ENCODE data around the gene SLC35E2B. TPM values are rescaled to one million over a fixed set of nuclear protein-coding genes. Genes with fewer than 3 reads are reported as not detected.

Gene SLC35E2B
- total RNA-seq, 2 donors from 2014 or later: 18.4 to 22.1 TPM

DNA sequence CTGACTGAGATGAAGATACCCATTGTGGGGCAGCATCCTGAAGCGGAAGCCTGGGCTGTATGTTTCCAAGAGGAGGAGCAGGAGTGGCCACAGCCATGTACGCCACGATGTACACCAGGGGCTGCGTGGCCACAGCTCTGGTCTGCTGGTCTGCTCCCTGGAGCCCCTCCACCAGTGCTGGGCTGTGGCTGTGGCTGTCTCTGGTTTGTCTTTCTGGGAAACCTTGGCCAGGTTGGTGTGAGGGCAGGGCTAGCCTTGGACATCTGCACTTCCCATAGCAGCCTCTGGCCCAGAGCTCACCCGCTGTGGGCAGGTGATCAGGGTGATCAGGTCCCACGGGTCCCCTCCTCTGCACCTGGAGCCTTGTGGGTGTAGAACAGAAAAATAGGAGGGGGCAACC lies 74.7 kb downstream of the SLC35E2B start:
- Histone ChIP-seq H3K36me3 (no peaks in the 10 kb centered on the region), H3K4me3 (no peak overlapping the region), H3K27me3 (no peaks in the 10 kb centered on the region), H3K9me3 (no peaks in the 10 kb centered on the region), H3K27ac (no peak overlapping the region), H3K4me1 (peaks cover 0 to 52% of the 10 kb centered on the region in 2 donors)
- no peak for DNase-seq (ENCODE audit: low spot score)
- TF ChIP-seq, protein P1, sequence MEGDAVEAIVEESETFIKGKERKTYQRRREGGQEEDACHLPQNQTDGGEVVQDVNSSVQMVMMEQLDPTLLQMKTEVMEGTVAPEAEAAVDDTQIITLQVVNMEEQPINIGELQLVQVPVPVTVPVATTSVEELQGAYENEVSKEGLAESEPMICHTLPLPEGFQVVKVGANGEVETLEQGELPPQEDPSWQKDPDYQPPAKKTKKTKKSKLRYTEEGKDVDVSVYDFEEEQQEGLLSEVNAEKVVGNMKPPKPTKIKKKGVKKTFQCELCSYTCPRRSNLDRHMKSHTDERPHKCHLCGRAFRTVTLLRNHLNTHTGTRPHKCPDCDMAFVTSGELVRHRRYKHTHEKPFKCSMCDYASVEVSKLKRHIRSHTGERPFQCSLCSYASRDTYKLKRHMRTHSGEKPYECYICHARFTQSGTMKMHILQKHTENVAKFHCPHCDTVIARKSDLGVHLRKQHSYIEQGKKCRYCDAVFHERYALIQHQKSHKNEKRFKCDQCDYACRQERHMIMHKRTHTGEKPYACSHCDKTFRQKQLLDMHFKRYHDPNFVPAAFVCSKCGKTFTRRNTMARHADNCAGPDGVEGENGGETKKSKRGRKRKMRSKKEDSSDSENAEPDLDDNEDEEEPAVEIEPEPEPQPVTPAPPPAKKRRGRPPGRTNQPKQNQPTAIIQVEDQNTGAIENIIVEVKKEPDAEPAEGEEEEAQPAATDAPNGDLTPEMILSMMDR (IDR thresholded peaks at IDR 0.05): no peak

DNA sequence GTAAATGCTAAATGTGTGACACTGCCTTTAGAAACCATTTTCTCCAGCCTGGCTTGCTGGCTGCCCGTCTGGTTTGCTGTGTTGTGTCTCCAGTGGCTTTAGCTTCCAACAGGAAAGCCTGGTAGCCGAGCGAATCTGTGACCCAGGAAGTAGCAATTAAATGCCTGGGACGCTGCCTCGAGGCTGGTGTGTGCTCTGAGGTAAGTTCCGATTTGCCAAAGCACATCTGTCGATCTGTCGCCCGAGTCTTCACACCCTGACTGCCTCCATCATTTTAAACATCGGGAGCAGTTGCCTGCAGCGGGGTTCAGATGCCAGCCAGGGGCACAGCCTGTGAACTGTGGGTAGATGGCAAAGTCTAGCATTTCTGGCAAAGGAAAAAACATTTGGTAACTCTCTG lies 75.1 kb downstream of the SLC35E2B start:
- peaks cover 0 to 52% of the 10 kb centered on the region in 2 donors for H3K4me1 ChIP-seq
- TF ChIP-seq, protein P1 (IDR thresholded peaks at IDR 0.05): no peak
- no peak overlapping the region for H3K27ac ChIP-seq
- no peak overlapping the region for H3K4me3 ChIP-seq
- no peaks in the 10 kb centered on the region for H3K9me3 ChIP-seq
- no peaks in the 10 kb centered on the region for H3K36me3 ChIP-seq
- no peak for DNase-seq (ENCODE audit: low spot score)
- H3K27me3 ChIP-seq: no peaks in the 10 kb centered on the region

DNA sequence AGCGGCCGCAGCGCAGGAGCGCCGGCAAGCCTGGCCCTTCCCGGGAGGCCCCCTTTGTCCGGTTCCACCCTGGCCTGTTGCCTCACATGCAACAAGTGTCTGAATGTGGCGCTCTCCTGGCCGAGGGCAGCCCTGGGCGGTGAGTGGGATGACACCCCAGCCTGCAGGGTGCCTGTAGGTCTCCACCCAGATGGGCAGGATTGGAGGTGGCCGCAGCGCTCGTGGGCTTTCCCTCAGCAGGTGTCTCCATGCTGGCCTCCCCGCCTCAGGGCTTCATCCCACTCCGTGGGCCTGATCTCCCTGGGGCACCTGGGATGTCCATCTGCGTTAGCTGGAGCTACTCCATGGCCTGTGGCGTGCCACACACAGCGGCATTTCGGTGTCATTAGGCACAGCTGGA lies 75.8 kb downstream of the SLC35E2B start:
- Histone ChIP-seq H3K36me3 (no peaks in the 10 kb centered on the region), H3K9me3 (no peaks in the 10 kb centered on the region), H3K27me3 (no peaks in the 10 kb centered on the region), H3K4me3 (peak overlapping the region; percentile 97 to 100), H3K27ac (peak overlapping the region in 1 of 2 donors; percentile 100), H3K4me1 (peaks cover 0 to 52% of the 10 kb centered on the region in 2 donors)
- TF ChIP-seq, protein P1 (IDR thresholded peaks at IDR 0.05): no peak
- no peak for DNase-seq (ENCODE audit: low spot score)

DNA sequence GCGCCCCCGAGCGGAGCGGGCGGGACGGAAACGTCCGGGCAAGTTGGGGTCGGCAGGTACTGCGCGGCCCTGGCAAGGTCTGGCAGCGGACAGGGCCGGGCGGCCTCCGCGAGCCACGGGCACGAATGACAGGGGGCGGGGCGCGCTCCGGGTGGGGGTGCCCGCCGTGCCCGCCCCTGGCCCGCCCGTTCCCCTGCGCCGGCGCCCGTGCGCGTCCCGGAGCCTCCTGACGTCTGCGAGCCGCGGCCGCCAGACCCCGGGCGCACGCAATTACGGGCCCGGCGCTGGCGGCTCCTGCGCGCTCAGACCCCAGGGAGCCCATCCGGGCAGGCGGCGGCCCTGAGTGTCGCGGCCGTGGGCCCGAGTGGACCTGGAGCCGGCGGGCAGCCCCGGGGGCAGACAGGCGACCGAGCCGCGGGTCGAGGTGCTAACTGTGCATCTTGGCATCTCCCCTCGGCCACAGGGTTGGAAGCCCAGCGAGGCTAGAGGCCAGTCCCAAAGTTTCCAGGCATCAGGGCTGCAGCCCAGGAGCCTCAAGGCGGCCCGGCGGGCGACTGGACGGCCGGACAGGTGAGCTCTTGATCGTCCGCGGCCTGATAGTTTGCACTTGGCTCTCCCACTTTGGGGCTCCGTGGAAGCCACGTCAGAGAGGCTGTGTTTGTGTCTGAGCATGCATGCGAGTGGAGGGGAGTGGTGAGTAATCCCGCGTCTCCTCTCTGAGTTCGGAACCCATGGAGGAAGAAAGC lies 76.4 kb downstream of the SLC35E2B start:
- peaks cover 0 to 54% of the 10 kb centered on the region in 2 donors for H3K4me1 ChIP-seq
- TF ChIP-seq, protein P1 (IDR thresholded peaks at IDR 0.05): no peak

DNA sequence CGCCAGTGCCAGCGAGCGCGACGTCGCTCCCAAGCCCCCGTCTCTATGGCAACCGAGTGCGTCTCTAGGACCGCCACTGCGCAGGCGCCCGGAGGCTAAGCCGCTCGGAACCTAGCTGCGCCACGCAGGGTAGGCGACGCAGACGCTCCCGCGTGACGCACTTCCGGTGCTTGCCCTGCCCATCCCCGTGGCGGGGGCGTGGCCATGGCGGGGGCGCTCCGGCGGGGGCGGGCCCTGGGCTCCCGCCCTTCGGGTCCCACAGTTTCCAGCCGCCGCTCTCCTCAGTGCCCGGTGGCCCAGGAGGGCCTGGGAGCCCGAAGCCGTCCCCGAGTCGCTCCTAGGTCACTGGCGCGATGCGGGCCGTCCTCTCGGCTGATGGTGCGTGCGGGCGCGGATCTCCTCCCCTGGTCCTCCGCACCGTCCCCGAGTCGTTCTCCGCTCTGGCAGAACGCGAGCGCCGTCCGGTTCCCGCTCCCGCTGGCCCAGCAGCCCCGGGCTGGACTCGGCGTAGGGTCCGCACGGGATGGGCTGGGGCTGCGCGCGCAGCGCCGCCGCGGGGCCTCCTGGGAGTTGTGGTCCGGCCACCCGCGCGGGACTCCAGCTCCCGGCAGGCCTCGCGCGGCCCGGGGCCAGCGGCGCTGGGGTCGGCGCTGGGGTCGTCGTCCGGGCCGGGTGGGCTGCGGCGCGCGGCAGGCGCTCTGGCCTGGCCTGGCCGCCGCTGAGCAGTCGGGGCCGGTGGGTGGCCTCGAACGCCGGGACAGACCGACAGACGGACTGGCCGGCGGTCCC lies 77.1 kb downstream of the SLC35E2B start, which contains the start of gene MIB2:
Gene MIB2 (plus strand): TSS at position 245 of the 789 bp plus-strand sequence. CDS start 7,953 bp downstream, outside the sequence.
- TF ChIP-seq, protein P1 (IDR thresholded peaks at IDR 0.05): no peak
- peak; percentile 96 for DNase-seq (ENCODE audit: low spot score)
- H3K9me3 ChIP-seq: no peaks in the 10 kb centered on the region
- H3K27me3 ChIP-seq: no peaks in the 10 kb centered on the region
- peak within 1 kb of the TSS; percentile 97 to 100 for H3K4me3 ChIP-seq
- peaks cover 0 to 50% of the 10 kb centered on the region in 2 donors for H3K4me1 ChIP-seq
- H3K36me3 ChIP-seq: no peaks in the 10 kb centered on the region
- H3K27ac ChIP-seq: peak within 1 kb of the TSS; percentile 100

More for the DNA sequence above, 76.4 kb downstream of the SLC35E2B start:
- Histone ChIP-seq H3K27ac (peak overlapping the region; percentile 100), H3K9me3 (no peaks in the 10 kb centered on the region), H3K36me3 (no peaks in the 10 kb centered on the region), H3K4me3 (peak overlapping the region; percentile 97 to 100), H3K27me3 (no peaks in the 10 kb centered on the region)
- DNase-seq (ENCODE audit: low spot score): no peak

All from right atrium auricular region (tissue), 2 donors.